Measurements from ENCODE around the gene DMKN.

DNA sequence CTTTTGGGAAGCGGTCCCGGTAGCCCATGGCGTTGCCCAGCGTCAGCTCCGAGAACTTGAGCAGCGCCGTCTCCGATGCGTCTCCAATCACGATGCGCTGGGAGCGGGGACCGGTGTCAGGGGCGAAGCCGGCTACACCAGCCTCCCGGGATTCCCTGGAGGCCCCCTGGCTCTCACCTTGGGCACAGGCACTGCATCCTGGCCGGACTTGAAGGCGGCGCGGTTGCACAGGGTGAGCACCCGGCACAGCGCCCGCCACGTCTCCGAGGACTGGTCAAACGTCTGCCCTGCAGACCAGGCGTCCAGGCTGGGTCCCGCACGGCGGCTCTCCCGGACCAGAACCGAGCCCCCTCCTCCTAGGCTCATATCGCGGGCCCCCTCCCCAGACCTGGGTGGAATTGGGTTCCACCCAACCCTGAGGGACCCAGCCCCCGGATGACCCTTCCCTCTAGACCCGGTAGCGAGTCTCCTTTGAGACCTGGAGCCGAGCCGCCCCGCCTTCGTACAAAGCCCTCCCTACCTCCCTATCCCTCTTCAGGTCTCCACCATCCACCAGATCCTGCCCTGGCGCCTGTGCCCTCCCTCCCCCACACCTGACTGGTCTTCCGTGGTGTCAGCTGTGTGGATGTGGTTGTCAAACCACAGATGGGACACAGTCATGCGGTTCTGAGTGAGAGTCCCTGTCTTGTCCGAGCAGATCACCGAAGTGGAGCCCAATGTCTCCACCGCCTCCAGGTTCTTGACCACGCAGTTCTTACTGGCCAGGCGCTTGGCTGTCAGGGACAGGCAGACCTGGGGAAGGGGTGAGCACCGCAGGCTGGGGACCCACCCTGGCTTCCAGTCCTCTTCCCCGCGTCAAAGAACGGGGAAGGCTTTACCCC is 45.2 kb upstream of the DMKN start:
- TF ChIP-seq, protein P1, sequence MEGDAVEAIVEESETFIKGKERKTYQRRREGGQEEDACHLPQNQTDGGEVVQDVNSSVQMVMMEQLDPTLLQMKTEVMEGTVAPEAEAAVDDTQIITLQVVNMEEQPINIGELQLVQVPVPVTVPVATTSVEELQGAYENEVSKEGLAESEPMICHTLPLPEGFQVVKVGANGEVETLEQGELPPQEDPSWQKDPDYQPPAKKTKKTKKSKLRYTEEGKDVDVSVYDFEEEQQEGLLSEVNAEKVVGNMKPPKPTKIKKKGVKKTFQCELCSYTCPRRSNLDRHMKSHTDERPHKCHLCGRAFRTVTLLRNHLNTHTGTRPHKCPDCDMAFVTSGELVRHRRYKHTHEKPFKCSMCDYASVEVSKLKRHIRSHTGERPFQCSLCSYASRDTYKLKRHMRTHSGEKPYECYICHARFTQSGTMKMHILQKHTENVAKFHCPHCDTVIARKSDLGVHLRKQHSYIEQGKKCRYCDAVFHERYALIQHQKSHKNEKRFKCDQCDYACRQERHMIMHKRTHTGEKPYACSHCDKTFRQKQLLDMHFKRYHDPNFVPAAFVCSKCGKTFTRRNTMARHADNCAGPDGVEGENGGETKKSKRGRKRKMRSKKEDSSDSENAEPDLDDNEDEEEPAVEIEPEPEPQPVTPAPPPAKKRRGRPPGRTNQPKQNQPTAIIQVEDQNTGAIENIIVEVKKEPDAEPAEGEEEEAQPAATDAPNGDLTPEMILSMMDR (IDR thresholded peaks at IDR 0.05), result no peak
- TF ChIP-seq EP300 (IDR thresholded peaks at IDR 0.05; ENCODE audit: low read depth) (no peak), POLR2A (IDR thresholded peaks at IDR 0.05) (no peak), POLR2AphosphoS5 (IDR thresholded peaks at IDR 0.05) (no peak)

Data from transverse colon (tissue), 4 donors.